PC-9 (cell line): ENCODE measurements around the gene E2F4. TPM values are rescaled to one million over a fixed set of nuclear protein-coding genes. Genes with fewer than 3 reads are reported as not detected.

Experiments used
- BruUV-seq: library from RNA; stranded (reverse); fragments of 400-500 nt; replicated peaks from 2 replicates; lab custom pipeline; 2021; lab: Mats Ljungman, UMichigan
- CTCF ChIA-PET: fragments of 300-600 bp; sonication (Branson Sonifier 250); formaldehyde crosslinking; loops from one replicate; lab custom pipeline; 2022; ENCODE audit warnings: antibody characterized with exemption; lab: Charles Lee
- POLR2A ChIA-PET: fragments of 300-600 bp; sonication (Branson Sonifier 250); formaldehyde crosslinking; loops from one replicate; lab custom pipeline; 2022; ENCODE audit warnings: antibody characterized with exemption; ENCODE audit not compliant: unreplicated experiment; lab: Charles Lee
- DNase-seq, 2 experiments: peaks; one replicate each; pipeline versions ENCODE4 v3.0.0 to v3.0.0-alpha.2; 2015 to 2022; ENCODE audit warnings: mixed read lengths in 1 of 2
- H2AFZ ChIP-seq: fragments of 200-600 bp; sonication (generic); 2 replicates; pipeline ENCODE4 v1.8.1; 2017; ENCODE audit warnings: antibody characterized with exemption
- H3F3A ChIP-seq: fragments of 200-600 bp; sonication (generic); 2 replicates; pipeline ENCODE4 v1.8.1; 2017; ENCODE audit warnings: antibody characterized with exemption, mild to moderate bottlenecking, low read depth; ENCODE audit not compliant: insufficient read depth
- H3K27ac ChIP-seq: fragments of 200-600 bp; sonication (generic); 2 replicates; pipeline ENCODE4 v1.6.1; 2016; ENCODE audit warnings: mixed run types
- H3K27me3 ChIP-seq: fragments of 200-600 bp; sonication (generic); 2 replicates; pipeline ENCODE4 v1.6.1; 2016; ENCODE audit warnings: low read depth, mixed run types; ENCODE audit not compliant: insufficient read depth
- H3K36me3 ChIP-seq: fragments of 200-600 bp; sonication (generic); 2 replicates; pipeline ENCODE4 v1.6.1; 2016; ENCODE audit warnings: low read depth, mixed run types
- H3K4me1 ChIP-seq: fragments of 200-600 bp; sonication (generic); replicated peaks from 2 replicates; pipeline ENCODE4 v1.6.1; 2016; ENCODE audit warnings: mixed run types; ENCODE audit not compliant: insufficient read depth
- H3K4me2 ChIP-seq: fragments of 200-600 bp; sonication (generic); 2 replicates; pipeline ENCODE4 v1.6.1; 2017; ENCODE audit warnings: mixed run types
- H3K4me3 ChIP-seq: fragments of 200-600 bp; sonication (generic); 2 replicates; pipeline ENCODE4 v1.6.1; 2016; ENCODE audit warnings: mixed run types
- H3K79me2 ChIP-seq: fragments of 200-600 bp; sonication (generic); 2 replicates; pipeline ENCODE4 v1.6.1; 2017; ENCODE audit warnings: low read depth, mixed run types
- H3K9me2 ChIP-seq: fragments of 200-600 bp; sonication (generic); 2 replicates; pipeline ENCODE4 v1.8.1; 2017; ENCODE audit warnings: mild to moderate bottlenecking; ENCODE audit not compliant: insufficient read depth
- H3K9me3 ChIP-seq: fragments of 200-600 bp; sonication (generic); 2 replicates; pipeline ENCODE4 v1.8.1; 2016; ENCODE audit warnings: low read depth; ENCODE audit not compliant: insufficient read depth
- H4K20me1 ChIP-seq: fragments of 200-600 bp; sonication (generic); 2 replicates; pipeline ENCODE4 v1.8.1; 2017; ENCODE audit not compliant: insufficient read depth
- EZH2 ChIP-seq: fragments of 200-600 bp; sonication (generic); IDR thresholded peaks from 2 replicates; pipeline ENCODE4 v1.8.0; 2017; ENCODE audit warnings: antibody characterized with exemption, low read depth
- intact Hi-C: fragments of 100-400 bp; cut with micrococcal nuclease; formaldehyde crosslinking; loops from one replicate; pipeline ENCODE4 v1.10.0; 2022; ENCODE audit not compliant: unreplicated experiment
- total RNA-seq: library from RNA; stranded (reverse); gene quantifications from 2 replicates; pipeline ENCODE4 v1.2.3, GENCODE V29; 2021
- TF ChIP-seq, protein P1 (sequence below): fragments of 200-600 bp; sonication (generic); conservative IDR thresholded peaks from 2 replicates; pipeline ENCODE4 v1.6.1; 2017; ENCODE audit warnings: mixed run types, antibody characterized with exemption, mild to moderate bottlenecking, moderate library complexity

Gene E2F4
- total RNA-seq, 1 experiment from 2014 or later: 78.4 TPM

DNA sequence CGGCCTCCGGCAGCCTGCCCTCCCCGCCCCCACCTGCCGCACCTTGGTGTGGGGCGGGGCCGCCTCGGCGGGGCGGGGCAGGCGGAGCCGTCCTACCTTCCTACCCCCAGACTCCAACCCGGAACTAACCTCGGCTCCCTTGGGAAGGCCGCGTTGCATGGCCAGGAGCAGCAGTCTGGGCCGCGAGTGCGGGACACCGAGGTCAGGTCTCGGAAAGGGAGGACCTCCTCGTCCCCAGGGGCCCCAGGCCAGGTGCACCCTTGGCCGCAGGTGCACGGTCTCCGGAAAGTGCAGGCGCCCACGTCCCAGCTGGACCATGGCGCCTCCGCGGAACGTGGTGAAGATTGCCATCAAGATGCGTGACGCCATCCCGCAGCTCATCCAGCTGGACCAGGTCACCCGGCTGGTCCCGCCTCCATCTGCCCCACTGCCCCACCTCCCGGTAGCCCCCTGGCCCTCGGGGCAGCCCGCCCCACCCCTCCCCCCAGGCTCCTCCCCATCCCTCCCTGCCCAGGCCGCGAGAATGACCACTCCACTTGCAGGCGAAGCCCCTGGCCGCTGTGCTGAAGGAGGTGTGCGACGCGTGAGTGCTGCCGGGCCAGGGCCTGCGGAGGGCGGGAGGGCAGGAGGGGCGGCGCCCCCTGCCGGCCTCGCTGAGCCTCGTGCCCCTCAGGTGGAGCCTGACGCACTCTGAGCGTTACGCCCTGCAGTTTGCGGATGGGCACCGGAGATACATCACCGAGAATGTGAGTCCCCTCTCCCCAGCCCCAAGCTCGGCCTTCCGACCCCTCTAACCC is 7.3 kb downstream of the E2F4 start, which contains the start of gene ELMO3:
TSS of gene ELMO3 (plus strand) at position 121 of the 797 bp plus-strand sequence. CDS start at position 317, 196 bp downstream.
- H3K27me3 ChIP-seq: no peaks in the 10 kb centered on the region
- POLR2A ChIA-PET: interaction anchor here (0.6 kb wide), 1 partner anchor 48 kb away, joined by 8 read pairs; no protein-coding TSS in a partner anchor
- intact Hi-C loops: loop anchor here (1.0 to 10.0 kb wide), 6 partner anchors 47 to 266 kb away; partner anchors contain the start of genes B3GNT9 and TPPP3

DNA sequence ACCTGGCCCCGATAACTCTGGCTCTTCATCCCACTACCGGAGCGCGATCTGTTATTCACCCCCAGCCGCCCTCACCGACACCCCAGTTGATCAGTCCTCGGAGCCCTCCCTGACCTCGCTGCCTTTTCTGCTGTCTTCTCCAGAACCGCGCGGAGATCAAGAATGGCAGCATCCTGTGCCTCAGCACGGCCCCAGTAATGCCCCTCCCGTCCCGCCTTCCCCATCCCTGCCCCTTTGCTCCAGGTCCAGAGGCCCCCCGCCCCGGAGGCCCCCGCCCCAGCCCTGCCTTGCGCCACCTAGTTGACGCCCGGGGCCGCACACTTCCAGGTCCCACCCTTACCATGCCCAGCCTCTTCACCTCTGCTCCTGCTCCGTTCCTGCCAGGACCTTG is 7.8 kb downstream of the E2F4 start:
- Histone ChIP-seq H3K79me2 (peaks cover 24% of the 10 kb centered on the region), H3F3A (peaks cover 46% of the 10 kb centered on the region), H3K4me2 (peak overlapping the region; percentile 95), H3K36me3 (peaks cover 20% of the 10 kb centered on the region; the same call in 1 of the 2 replicates), H3K4me3 (peak overlapping the region; percentile 89), H3K27me3 (no peaks in the 10 kb centered on the region), H2AFZ (peak overlapping the region; percentile 85), H4K20me1 (peaks cover 11% of the 10 kb centered on the region; the same call in 1 of the 2 replicates), H3K27ac (no peak overlapping the region), H3K4me1 (peaks cover 39% of the 10 kb centered on the region), H3K9me2 (no peaks in the 10 kb centered on the region), H3K9me3 (no peaks in the 10 kb centered on the region)
- TF ChIP-seq, protein P1, sequence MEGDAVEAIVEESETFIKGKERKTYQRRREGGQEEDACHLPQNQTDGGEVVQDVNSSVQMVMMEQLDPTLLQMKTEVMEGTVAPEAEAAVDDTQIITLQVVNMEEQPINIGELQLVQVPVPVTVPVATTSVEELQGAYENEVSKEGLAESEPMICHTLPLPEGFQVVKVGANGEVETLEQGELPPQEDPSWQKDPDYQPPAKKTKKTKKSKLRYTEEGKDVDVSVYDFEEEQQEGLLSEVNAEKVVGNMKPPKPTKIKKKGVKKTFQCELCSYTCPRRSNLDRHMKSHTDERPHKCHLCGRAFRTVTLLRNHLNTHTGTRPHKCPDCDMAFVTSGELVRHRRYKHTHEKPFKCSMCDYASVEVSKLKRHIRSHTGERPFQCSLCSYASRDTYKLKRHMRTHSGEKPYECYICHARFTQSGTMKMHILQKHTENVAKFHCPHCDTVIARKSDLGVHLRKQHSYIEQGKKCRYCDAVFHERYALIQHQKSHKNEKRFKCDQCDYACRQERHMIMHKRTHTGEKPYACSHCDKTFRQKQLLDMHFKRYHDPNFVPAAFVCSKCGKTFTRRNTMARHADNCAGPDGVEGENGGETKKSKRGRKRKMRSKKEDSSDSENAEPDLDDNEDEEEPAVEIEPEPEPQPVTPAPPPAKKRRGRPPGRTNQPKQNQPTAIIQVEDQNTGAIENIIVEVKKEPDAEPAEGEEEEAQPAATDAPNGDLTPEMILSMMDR: peak; percentile 58; the same call in 1 of the 2 replicates
- no peak for TF ChIP-seq EZH2
- DNase-seq: peak in 1 of 2 experiments; percentile 34
- intact Hi-C loops: loop anchor here (1.0 to 10.0 kb wide), 6 partner anchors 46 to 265 kb away; partner anchors contain the start of genes B3GNT9 and TPPP3
- CTCF ChIA-PET: interaction anchor here (1.8 kb wide), 1 partner anchor 44 kb away, joined by 7 read pairs; no protein-coding TSS in a partner anchor
- no TSS peak for BruUV-seq
- POLR2A ChIA-PET: interaction anchor here (0.6 to 0.8 kb wide), 2 partner anchors 47 to 242 kb away, joined by 11 to 19 read pairs; no protein-coding TSS in a partner anchor

More for the DNA sequence above, 7.3 kb downstream of the E2F4 start, which contains the start of gene ELMO3:
- peak within 1 kb of the TSS; percentile 85 for H2AFZ ChIP-seq
- H4K20me1 ChIP-seq: peaks cover 12% of the 10 kb centered on the region
- CTCF ChIA-PET: interaction anchor here (1.0 to 1.8 kb wide), 3 partner anchors 45 to 245 kb away, joined by 3 to 7 read pairs (median 6); no protein-coding TSS in a partner anchor
- H3K79me2 ChIP-seq: peaks cover 30% of the 10 kb centered on the region
- peak; percentile 65 to 79 for DNase-seq
- H3F3A ChIP-seq: peaks cover 50% of the 10 kb centered on the region
- H3K36me3 ChIP-seq: peaks cover 25% of the 10 kb centered on the region; the same call in 1 of the 2 replicates
- peak within 1 kb of the TSS; percentile 75 for H3K27ac ChIP-seq
- no peak for TF ChIP-seq EZH2
- TF ChIP-seq, protein P1: peak; percentile 70; the same call in 1 of the 2 replicates
- H3K4me1 ChIP-seq: peaks cover 40% of the 10 kb centered on the region
- peak within 1 kb of the TSS; percentile 89 for H3K4me3 ChIP-seq
- H3K4me2 ChIP-seq: peak within 1 kb of the TSS; percentile 95
- no peaks in the 10 kb centered on the region for H3K9me3 ChIP-seq
- no TSS peak for BruUV-seq
- no peaks in the 10 kb centered on the region for H3K9me2 ChIP-seq

DNA sequence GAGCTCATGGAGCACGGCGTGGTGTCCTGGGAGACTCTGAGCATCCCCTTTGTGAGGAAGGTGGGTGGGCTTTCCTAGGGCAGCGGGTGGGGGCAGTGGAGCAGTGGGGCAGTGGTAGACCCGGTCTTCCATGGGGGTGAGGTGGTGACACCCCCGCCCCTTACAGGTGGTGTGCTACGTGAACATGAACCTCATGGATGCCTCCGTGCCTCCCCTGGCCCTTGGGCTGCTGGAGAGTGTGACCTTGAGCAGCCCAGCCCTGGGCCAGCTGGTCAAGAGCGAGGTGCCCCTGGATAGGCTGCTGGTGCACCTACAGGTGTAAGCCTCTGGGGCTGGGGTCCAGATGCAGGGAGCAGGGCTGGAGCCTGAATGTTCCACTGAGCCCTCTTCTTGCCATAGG is 8.5 kb downstream of the E2F4 start:
- Histone ChIP-seq H2AFZ (no peak overlapping the region), H3K36me3 (peaks cover 15% of the 10 kb centered on the region; the same call in 1 of the 2 replicates), H3K27ac (no peak overlapping the region), H3K9me2 (no peaks in the 10 kb centered on the region), H3F3A (peaks cover 46% of the 10 kb centered on the region), H3K4me2 (peak overlapping the region; percentile 95), H3K4me3 (peak overlapping the region; percentile 89), H4K20me1 (peaks cover 11% of the 10 kb centered on the region; the same call in 1 of the 2 replicates), H3K9me3 (no peaks in the 10 kb centered on the region), H3K4me1 (peaks cover 39% of the 10 kb centered on the region), H3K79me2 (peaks cover 17% of the 10 kb centered on the region), H3K27me3 (no peaks in the 10 kb centered on the region)
- intact Hi-C loops: no loop called here
- no TSS peak for BruUV-seq
- no peak for DNase-seq
- ChIA-PET CTCF (interaction anchor here (0.6 kb wide), 1 partner anchor 47 kb away, joined by 3 read pairs; no protein-coding TSS in a partner anchor), POLR2A (interaction anchor here (0.6 to 0.8 kb wide), 3 partner anchors 46 to 241 kb away, joined by 4 to 19 read pairs (median 11); partner anchors contain the start of gene TPPP3)
- TF ChIP-seq EZH2: no peak
- TF ChIP-seq, protein P1: no peak
